Panc1 (cell line): Measurements from ENCODE around the gene BAIAP2.

Experiments
- CTCF ChIP-seq: fragments of 450-650 bp; IDR thresholded peaks from 2 replicates; pipeline ENCODE4 v1.5.1; 2017; ENCODE audit warnings: mild to moderate bottlenecking
- REST ChIP-seq, 2 experiments: IDR thresholded peaks; 2 replicates each; pipeline ENCODE4 v1.6.1; 2011 to 2012; ENCODE audit warnings: low read depth in 2 of 2, control low read depth in 1 of 2, low read length in 1 of 2, mild to moderate bottlenecking in 1 of 2, moderate library complexity in 1 of 2; ENCODE audit not compliant: insufficient read depth in 1 of 2

DNA sequence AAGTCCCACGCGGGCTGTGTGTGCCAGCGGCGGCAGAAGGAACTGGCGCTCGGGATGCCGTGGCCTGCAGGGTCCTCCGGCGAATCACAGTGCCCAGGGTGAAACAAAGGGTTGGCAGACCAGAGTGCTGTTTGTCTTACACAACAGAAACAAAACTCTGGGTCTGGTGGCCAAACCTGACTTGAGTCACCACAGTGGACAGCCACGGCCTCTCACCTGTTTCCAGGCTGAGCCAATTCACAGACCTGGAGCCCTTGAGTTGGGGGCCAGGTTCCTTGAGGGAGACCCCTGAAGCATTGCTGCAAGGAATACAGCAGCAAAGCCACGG, 45.4 kb upstream of the BAIAP2 start:
- TF ChIP-seq REST (IDR thresholded peaks at IDR 0.05; ENCODE audit: insufficient read depth in 1 of 2, low read depth in 2 of 2, low read length in 1 of 2) (no peak), CTCF (no peak)
